HepG2 (cell line): ENCODE results near the gene EHD1. TPM values are rescaled to one million over a fixed set of nuclear protein-coding genes. Genes with fewer than 3 reads are reported as not detected.
A peak's percentile ranks its signal among the peaks of the same experiment; 100 is the strongest.

Experiments used
- ARNT2 ChIP-seq: sonication (generic); formaldehyde crosslinking; IDR thresholded peaks from 2 replicates; pipeline ENCODE4 v1.8.0; 2022; ENCODE audit warnings: mild to moderate bottlenecking, low read depth, missing genetic modification reagents, moderate library complexity
- ATAD3A ChIP-seq: sonication (generic); formaldehyde crosslinking; IDR thresholded peaks from 2 replicates; pipeline ENCODE4 v1.4.0; 2020; ENCODE audit warnings: missing genetic modification reagents
- GATAD1 ChIP-seq: IDR thresholded peaks from 2 replicates; pipeline ENCODE4 v1.6.1; 2016; ENCODE audit warnings: missing genetic modification reagents, missing compliant biosample characterization
- GTF2F1 ChIP-seq: fragments of 150-350 bp; IDR thresholded peaks from 2 replicates; pipeline ENCODE4 v1.6.1; 2014; ENCODE audit warnings: low read length
- HES4 ChIP-seq: sonication (generic); formaldehyde crosslinking; IDR thresholded peaks from 2 replicates; pipeline ENCODE4 v1.9.0; 2021; ENCODE audit warnings: mild to moderate bottlenecking, missing genetic modification reagents, borderline replicate concordance
- ISL2 ChIP-seq: sonication (generic); formaldehyde crosslinking; IDR thresholded peaks from 2 replicates; pipeline ENCODE4 v1.5.0; 2020; ENCODE audit warnings: missing genetic modification reagents
- MAFG ChIP-seq: sonication (generic); formaldehyde crosslinking; IDR thresholded peaks from 2 replicates; pipeline ENCODE4 v1.5.1; 2020; ENCODE audit warnings: mild to moderate bottlenecking, missing genetic modification reagents
- MYPOP ChIP-seq: sonication (generic); formaldehyde crosslinking; IDR thresholded peaks from 2 replicates; pipeline ENCODE4 v1.8.1; 2023; ENCODE audit warnings: mild to moderate bottlenecking, moderate library complexity, missing genetic modification reagents
- SKI ChIP-seq: fragments of 450-650 bp; IDR thresholded peaks from one replicate; pipeline ENCODE4 v1.6.1; 2018; ENCODE audit warnings: mild to moderate bottlenecking; ENCODE audit not compliant: partially characterized antibody
- TBL1XR1 ChIP-seq: fragments of 150-350 bp; IDR thresholded peaks from 2 replicates; pipeline ENCODE4 v1.6.1; 2014; ENCODE audit warnings: borderline replicate concordance, low read length; ENCODE audit not compliant: partially characterized antibody
- ZFP36 ChIP-seq: fragments of 150-350 bp; IDR thresholded peaks from 2 replicates; pipeline ENCODE4 v1.6.1; 2018; ENCODE audit warnings: borderline replicate concordance, low read length, low read depth; ENCODE audit not compliant: partially characterized antibody
- ZNF143 ChIP-seq: sonication (generic); formaldehyde crosslinking; IDR thresholded peaks from 2 replicates; pipeline ENCODE4 v1.4.0; 2020; ENCODE audit warnings: missing genetic modification reagents
- ZNF224 ChIP-seq: sonication (generic); formaldehyde crosslinking; IDR thresholded peaks from 2 replicates; pipeline ENCODE4 v1.5.0; 2020; ENCODE audit warnings: mild to moderate bottlenecking, missing genetic modification reagents
- ZNF24 ChIP-seq: fragments of 450-650 bp; IDR thresholded peaks from 2 replicates; pipeline ENCODE4 v1.6.1; 2017; ENCODE audit warnings: antibody characterized with exemption, mild to moderate bottlenecking
- ZNF292 ChIP-seq: sonication (generic); formaldehyde crosslinking; IDR thresholded peaks from 2 replicates; pipeline ENCODE4 v1.8.1; 2022; ENCODE audit warnings: mild to moderate bottlenecking, low read depth, missing genetic modification reagents, borderline replicate concordance
- ZNF710 ChIP-seq: sonication (generic); formaldehyde crosslinking; IDR thresholded peaks from 2 replicates; pipeline ENCODE4 v1.5.0; 2020; ENCODE audit warnings: mild to moderate bottlenecking, missing genetic modification reagents, borderline replicate concordance
- ZNF746 ChIP-seq: sonication (generic); formaldehyde crosslinking; IDR thresholded peaks from 2 replicates; pipeline ENCODE4 v1.8.0; 2022; ENCODE audit warnings: mild to moderate bottlenecking, missing genetic modification reagents
- polyA plus RNA-seq, 8 experiments: library from polyadenylated mRNA; depleted of rRNA in 3 of 8; stranded (reverse) in 7 of 8; unstranded in 1 of 8; fragments of >200 nt; fragmentation: Illumina TruSeq in 4 of 8; extraction: Trizol in 4 of 8; gene quantifications; 2 replicates each; pipeline versions ENCODE4 v1.2.1 to v1.2.3, GENCODE V29; 2011 to 2016; ENCODE audit warnings: low read depth in 4 of 8, missing spikeins in 1 of 8, mixed read lengths in 1 of 8; ENCODE audit not compliant: insufficient read depth in 1 of 8
- total RNA-seq, 5 experiments: library from RNA; depleted of rRNA; stranded (reverse); fragments of >200 nt; fragmentation: Illumina TruSeq; extraction: Trizol; gene quantifications; 2 replicates each; pipeline ENCODE4 v1.2.3, GENCODE V29; 2016; ENCODE audit warnings: low read depth in 1 of 5
- TF ChIP-seq, protein P1 (sequence below): sonication (generic); formaldehyde crosslinking; IDR thresholded peaks from 2 replicates; pipeline ENCODE4 v1.8.0; 2023; ENCODE audit warnings: mild to moderate bottlenecking, missing genetic modification reagents
- TF ChIP-seq, protein P2 (sequence below): sonication (generic); formaldehyde crosslinking; IDR thresholded peaks from 2 replicates; pipeline ENCODE4 v1.9.0; 2021; ENCODE audit warnings: missing genetic modification reagents, borderline replicate concordance
- TF ChIP-seq, protein P3 (sequence below): sonication (generic); formaldehyde crosslinking; IDR thresholded peaks from 2 replicates; pipeline ENCODE4 v1.4.0; 2020; ENCODE audit warnings: missing genetic modification reagents
- TF ChIP-seq, protein P4 (sequence below): sonication (generic); formaldehyde crosslinking; IDR thresholded peaks from 2 replicates; pipeline ENCODE4 v1.4.0; 2020; ENCODE audit warnings: missing genetic modification reagents, borderline replicate concordance

Gene EHD1
- total and polyA plus RNA-seq, 2 of the 13 experiments (the other 11 are each of a cell fraction or from before 2014, with no cell fraction given): 23.6 to 26.6 TPM

GRCh38 chr11:64810271-64810890 is 68.0 kb downstream of the EHD1 start, which contains the start of gene MEN1 (continued):
- TF ChIP-seq MYPOP (CRISPR knock-in tag) (peak; percentile 73; the same call in 1 of the 2 replicates), ZNF710 (CRISPR knock-in tag) (no peak), ZNF746 (CRISPR knock-in tag) (peak; percentile 75; the same call in 1 of the 2 replicates), GATAD1 (CRISPR knock-in tag) (peak; percentile 87), ISL2 (CRISPR knock-in tag) (peak; percentile 52; the same call in 1 of the 2 replicates), ZNF143 (peak; percentile 94), ZNF292 (no peak), SKI (no peak), GTF2F1 (no peak), TBL1XR1 (no peak), ZNF24 (no peak), ARNT2 (CRISPR knock-in tag) (no peak), ZNF224 (CRISPR knock-in tag) (0 out of 2 replicates have a peak, but pooled peaks have one; percentile 36), MAFG (no peak), ZFP36 (no peak), HES4 (CRISPR knock-in tag) (peak; percentile 87; the same call in 1 of the 2 replicates), ATAD3A (CRISPR knock-in tag) (no peak)
- TF ChIP-seq, protein P1, sequence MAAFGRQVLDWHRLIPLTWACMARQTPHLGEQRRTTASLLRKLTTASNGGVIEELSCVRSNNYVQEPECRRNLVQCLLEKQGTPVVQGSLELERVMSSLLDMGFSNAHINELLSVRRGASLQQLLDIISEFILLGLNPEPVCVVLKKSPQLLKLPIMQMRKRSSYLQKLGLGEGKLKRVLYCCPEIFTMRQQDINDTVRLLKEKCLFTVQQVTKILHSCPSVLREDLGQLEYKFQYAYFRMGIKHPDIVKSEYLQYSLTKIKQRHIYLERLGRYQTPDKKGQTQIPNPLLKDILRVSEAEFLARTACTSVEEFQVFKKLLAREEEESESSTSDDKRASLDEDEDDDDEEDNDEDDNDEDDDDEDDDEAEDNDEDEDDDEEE (CRISPR knock-in tag): peak; percentile 64; the same call in 1 of the 2 replicates
- TF ChIP-seq, protein P2, sequence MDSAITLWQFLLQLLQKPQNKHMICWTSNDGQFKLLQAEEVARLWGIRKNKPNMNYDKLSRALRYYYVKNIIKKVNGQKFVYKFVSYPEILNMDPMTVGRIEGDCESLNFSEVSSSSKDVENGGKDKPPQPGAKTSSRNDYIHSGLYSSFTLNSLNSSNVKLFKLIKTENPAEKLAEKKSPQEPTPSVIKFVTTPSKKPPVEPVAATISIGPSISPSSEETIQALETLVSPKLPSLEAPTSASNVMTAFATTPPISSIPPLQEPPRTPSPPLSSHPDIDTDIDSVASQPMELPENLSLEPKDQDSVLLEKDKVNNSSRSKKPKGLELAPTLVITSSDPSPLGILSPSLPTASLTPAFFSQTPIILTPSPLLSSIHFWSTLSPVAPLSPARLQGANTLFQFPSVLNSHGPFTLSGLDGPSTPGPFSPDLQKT (CRISPR knock-in tag): no peak
- TF ChIP-seq, protein P3, sequence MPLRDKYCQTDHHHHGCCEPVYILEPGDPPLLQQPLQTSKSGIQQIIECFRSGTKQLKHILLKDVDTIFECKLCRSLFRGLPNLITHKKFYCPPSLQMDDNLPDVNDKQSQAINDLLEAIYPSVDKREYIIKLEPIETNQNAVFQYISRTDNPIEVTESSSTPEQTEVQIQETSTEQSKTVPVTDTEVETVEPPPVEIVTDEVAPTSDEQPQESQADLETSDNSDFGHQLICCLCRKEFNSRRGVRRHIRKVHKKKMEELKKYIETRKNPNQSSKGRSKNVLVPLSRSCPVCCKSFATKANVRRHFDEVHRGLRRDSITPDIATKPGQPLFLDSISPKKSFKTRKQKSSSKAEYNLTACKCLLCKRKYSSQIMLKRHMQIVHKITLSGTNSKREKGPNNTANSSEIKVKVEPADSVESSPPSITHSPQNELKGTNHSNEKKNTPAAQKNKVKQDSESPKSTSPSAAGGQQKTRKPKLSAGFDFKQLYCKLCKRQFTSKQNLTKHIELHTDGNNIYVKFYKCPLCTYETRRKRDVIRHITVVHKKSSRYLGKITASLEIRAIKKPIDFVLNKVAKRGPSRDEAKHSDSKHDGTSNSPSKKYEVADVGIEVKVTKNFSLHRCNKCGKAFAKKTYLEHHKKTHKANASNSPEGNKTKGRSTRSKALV (CRISPR knock-in tag): peak; percentile 57; the same call in 1 of the 2 replicates
- TF ChIP-seq, protein P4, sequence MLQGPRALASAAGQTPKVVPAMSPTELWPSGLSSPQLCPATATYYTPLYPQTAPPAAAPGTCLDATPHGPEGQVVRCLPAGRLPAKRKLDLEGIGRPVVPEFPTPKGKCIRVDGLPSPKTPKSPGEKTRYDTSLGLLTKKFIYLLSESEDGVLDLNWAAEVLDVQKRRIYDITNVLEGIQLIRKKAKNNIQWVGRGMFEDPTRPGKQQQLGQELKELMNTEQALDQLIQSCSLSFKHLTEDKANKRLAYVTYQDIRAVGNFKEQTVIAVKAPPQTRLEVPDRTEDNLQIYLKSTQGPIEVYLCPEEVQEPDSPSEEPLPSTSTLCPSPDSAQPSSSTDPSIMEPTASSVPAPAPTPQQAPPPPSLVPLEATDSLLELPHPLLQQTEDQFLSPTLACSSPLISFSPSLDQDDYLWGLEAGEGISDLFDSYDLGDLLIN (CRISPR knock-in tag): no peak
